Myocyte (in vitro differentiated cells): Measurements from ENCODE around the gene ANP32A. TPM values are rescaled to one million over a fixed set of nuclear protein-coding genes. Genes with fewer than 3 reads are reported as not detected.
A peak's percentile ranks its signal among the peaks of the same experiment; 100 is the strongest.
"Not testable (repeated sequence)": the region's sequence is repeated elsewhere in the genome, so short reads cannot be mapped to it uniquely, and the experiment has no call there.

Experiments used
- DNase-seq: peaks from one replicate; pipeline ENCODE4 v3.0.0-alpha.2; 2012; ENCODE audit warnings: low read depth
- polyA plus RNA-seq: library from polyadenylated mRNA; unstranded; fragments of >200 nt; gene quantifications from one replicate; pipeline ENCODE4 v1.2.1, GENCODE V29; 2012; ENCODE audit warnings: missing spikeins
- total RNA-seq: library from RNA; depleted of rRNA; stranded (reverse); fragments of >200 nt; gene quantifications from 2 replicates; pipeline ENCODE4 v1.2.3, GENCODE V29; 2014

ANP32A gene
- 44.4 and 55.4 TPM in 2 replicates for total RNA-seq
- 89.7 TPM for polyA plus RNA-seq

- DNase-seq: peak; percentile 97
Observed at GRCh38 chr15:68820295-68821189, at the start of gene ANP32A. Gene ANP32A (minus strand): TSS chr15:68820895. CDS start chr15:68820751, 144 bp downstream.

- DNase-seq: no peak
Observed at GRCh38 chr15:68868296-68868695, 47.6 kb upstream of the ANP32A start.

GRCh38 chr15:68862415-68862814 lies 41.7 kb upstream of the ANP32A start:
- DNase-seq: no peak

GRCh38 chr15:68858666-68859065 lies 38.0 kb upstream of the ANP32A start:
- not testable (repeated sequence) for DNase-seq

- not testable (repeated sequence) for DNase-seq
Observed at GRCh38 chr15:68857443-68857842, 36.7 kb upstream of the ANP32A start.

GRCh38 chr15:68852461-68852860 lies 31.8 kb upstream of the ANP32A start:
- no peak for DNase-seq

GRCh38 chr15:68851971-68852370 lies 31.3 kb upstream of the ANP32A start:
- DNase-seq: no peak

GRCh38 chr15:68849497-68849896 lies 28.8 kb upstream of the ANP32A start:
- no peak for DNase-seq

GRCh38 chr15:68846851-68847439 lies 26.2 kb upstream of the ANP32A start:
- no peak for DNase-seq

GRCh38 chr15:68844856-68845550 lies 24.3 kb upstream of the ANP32A start:
- no peak for DNase-seq

- DNase-seq: no peak
Observed at GRCh38 chr15:68843425-68844311, 23.0 kb upstream of the ANP32A start.

GRCh38 chr15:68842958-68843357 lies 22.3 kb upstream of the ANP32A start:
- no peak for DNase-seq

- DNase-seq: no peak
Observed at GRCh38 chr15:68834346-68834745, 13.7 kb upstream of the ANP32A start.

- DNase-seq: peak; percentile 54
Observed at GRCh38 chr15:68833700-68834331, 13.1 kb upstream of the ANP32A start.

- no peak for DNase-seq
Observed at GRCh38 chr15:68830141-68830785, 9.6 kb upstream of the ANP32A start.

GRCh38 chr15:68829068-68829467 lies 8.4 kb upstream of the ANP32A start:
- DNase-seq: no peak

- no peak for DNase-seq
Observed at GRCh38 chr15:68823561-68823960, 2.9 kb upstream of the ANP32A start.

GRCh38 chr15:68822818-68823217 lies 2.1 kb upstream of the ANP32A start:
- DNase-seq: no peak

- DNase-seq: no peak
Observed at GRCh38 chr15:68821841-68822381, 1.2 kb upstream of the ANP32A start.
